HepG2 (cell line): ENCODE results near the gene HEPACAM. TPM values are rescaled to one million over a fixed set of nuclear protein-coding genes. Genes with fewer than 3 reads are reported as not detected.

Experiments
- AGO1 ChIP-seq: fragments of 200-400 bp; formaldehyde crosslinking; IDR thresholded peaks from 2 replicates; pipeline ENCODE4 v1.6.1; 2017; ENCODE audit warnings: mild to moderate bottlenecking, low read depth, low read length, moderate library complexity; ENCODE audit not compliant: poor library complexity, severe bottlenecking
- KLF12 ChIP-seq: sonication (generic); formaldehyde crosslinking; IDR thresholded peaks from 2 replicates; pipeline ENCODE4 v1.4.0; 2020; ENCODE audit warnings: missing genetic modification reagents, borderline replicate concordance
- KLF16 ChIP-seq, 2 experiments: sonication (generic) in 1 of 2; formaldehyde crosslinking in 1 of 2; IDR thresholded peaks; 2 replicates each; pipeline versions ENCODE4 v1.6.1 to v1.8.0; 2016 to 2023; ENCODE audit warnings: missing genetic modification reagents in 2 of 2, missing compliant biosample characterization in 1 of 2
- KLF9 ChIP-seq: IDR thresholded peaks from 2 replicates; pipeline ENCODE4 v1.6.1; 2016; ENCODE audit warnings: low read depth
- MIXL1 ChIP-seq: IDR thresholded peaks from 2 replicates; pipeline ENCODE4 v1.6.1; 2016
- NCOA1 ChIP-seq: sonication (generic); formaldehyde crosslinking; IDR thresholded peaks from 2 replicates; pipeline ENCODE4 v1.9.0; 2021; ENCODE audit warnings: missing genetic modification reagents
- NRL ChIP-seq: sonication (generic); formaldehyde crosslinking; IDR thresholded peaks from 2 replicates; pipeline ENCODE4 v1.5.0; 2020; ENCODE audit warnings: missing genetic modification reagents, mild to moderate bottlenecking, moderate library complexity, borderline replicate concordance
- PCBP1 ChIP-seq: fragments of 200-400 bp; formaldehyde crosslinking; IDR thresholded peaks from 2 replicates; pipeline ENCODE4 v1.6.1; 2017; ENCODE audit warnings: mild to moderate bottlenecking, low read depth, low read length, borderline replicate concordance
- SMAD3 ChIP-seq: sonication (generic); formaldehyde crosslinking; IDR thresholded peaks from 2 replicates; pipeline ENCODE4 v1.4.0; 2020; ENCODE audit warnings: missing genetic modification reagents
- SP5 ChIP-seq: IDR thresholded peaks from 2 replicates; pipeline ENCODE4 v1.6.1; 2016; ENCODE audit warnings: low read depth, borderline replicate concordance
- ZBTB42 ChIP-seq: sonication (generic); formaldehyde crosslinking; IDR thresholded peaks from 2 replicates; pipeline ENCODE4 v1.5.0; 2020; ENCODE audit warnings: mild to moderate bottlenecking, missing genetic modification reagents
- ZBTB7A ChIP-seq: sonication (generic); formaldehyde crosslinking; IDR thresholded peaks from 2 replicates; pipeline ENCODE4 v1.8.0; 2022; ENCODE audit warnings: mild to moderate bottlenecking, missing genetic modification reagents
- ZFP82 ChIP-seq: sonication (generic); formaldehyde crosslinking; IDR thresholded peaks from 2 replicates; pipeline ENCODE4 v1.5.1; 2020; ENCODE audit warnings: mild to moderate bottlenecking, missing genetic modification reagents, borderline replicate concordance
- ZNF10 ChIP-seq: sonication (generic); formaldehyde crosslinking; IDR thresholded peaks from 2 replicates; pipeline ENCODE4 v1.4.0; 2020; ENCODE audit warnings: mild to moderate bottlenecking, low read depth, missing genetic modification reagents, borderline replicate concordance
- ZNF124 ChIP-seq: sonication (generic); formaldehyde crosslinking; IDR thresholded peaks from 2 replicates; pipeline ENCODE4 v1.4.0; 2020; ENCODE audit warnings: missing genetic modification reagents
- ZNF143 ChIP-seq: sonication (generic); formaldehyde crosslinking; IDR thresholded peaks from 2 replicates; pipeline ENCODE4 v1.4.0; 2020; ENCODE audit warnings: missing genetic modification reagents
- ZNF326 ChIP-seq: sonication (generic); formaldehyde crosslinking; IDR thresholded peaks from 2 replicates; pipeline ENCODE4 v1.4.0; 2020; ENCODE audit warnings: missing genetic modification reagents, borderline replicate concordance
- ZNF737 ChIP-seq: sonication (generic); formaldehyde crosslinking; IDR thresholded peaks from 2 replicates; pipeline ENCODE4 v1.5.0; 2020; ENCODE audit warnings: missing genetic modification reagents, mild to moderate bottlenecking, borderline replicate concordance
- polyA plus RNA-seq, 8 experiments: library from polyadenylated mRNA; depleted of rRNA in 3 of 8; stranded (reverse) in 7 of 8; unstranded in 1 of 8; fragments of >200 nt; fragmentation: Illumina TruSeq in 4 of 8; extraction: Trizol in 4 of 8; gene quantifications; 2 replicates each; pipeline versions ENCODE4 v1.2.1 to v1.2.3, GENCODE V29; 2011 to 2016; ENCODE audit warnings: low read depth in 4 of 8, missing spikeins in 1 of 8, mixed read lengths in 1 of 8; ENCODE audit not compliant: insufficient read depth in 1 of 8
- total RNA-seq, 5 experiments: library from RNA; depleted of rRNA; stranded (reverse); fragments of >200 nt; fragmentation: Illumina TruSeq; extraction: Trizol; gene quantifications; 2 replicates each; pipeline ENCODE4 v1.2.3, GENCODE V29; 2016; ENCODE audit warnings: low read depth in 1 of 5
- TF ChIP-seq, protein P1 (sequence below): sonication (generic); formaldehyde crosslinking; IDR thresholded peaks from 2 replicates; pipeline ENCODE4 v1.4.0; 2020; ENCODE audit warnings: mild to moderate bottlenecking, missing genetic modification reagents
- TF ChIP-seq, protein P2 (sequence below): sonication (generic); formaldehyde crosslinking; IDR thresholded peaks from 2 replicates; pipeline ENCODE4 v1.5.1; 2020; ENCODE audit warnings: mild to moderate bottlenecking, missing genetic modification reagents
- TF ChIP-seq, protein P3 (sequence below): fragments of 450-650 bp; IDR thresholded peaks from 2 replicates; pipeline ENCODE4 v1.6.1; 2017
- TF ChIP-seq, protein P4 (sequence below): sonication (generic); formaldehyde crosslinking; conservative IDR thresholded peaks from 2 replicates; pipeline ENCODE4 v1.4.0; 2020; ENCODE audit warnings: missing genetic modification reagents

Gene HEPACAM
- total and polyA plus RNA-seq, 2 of the 13 experiments (the other 11 are each of a cell fraction or from before 2014, with no cell fraction given) = 66.9 to 121 TPM

DNA sequence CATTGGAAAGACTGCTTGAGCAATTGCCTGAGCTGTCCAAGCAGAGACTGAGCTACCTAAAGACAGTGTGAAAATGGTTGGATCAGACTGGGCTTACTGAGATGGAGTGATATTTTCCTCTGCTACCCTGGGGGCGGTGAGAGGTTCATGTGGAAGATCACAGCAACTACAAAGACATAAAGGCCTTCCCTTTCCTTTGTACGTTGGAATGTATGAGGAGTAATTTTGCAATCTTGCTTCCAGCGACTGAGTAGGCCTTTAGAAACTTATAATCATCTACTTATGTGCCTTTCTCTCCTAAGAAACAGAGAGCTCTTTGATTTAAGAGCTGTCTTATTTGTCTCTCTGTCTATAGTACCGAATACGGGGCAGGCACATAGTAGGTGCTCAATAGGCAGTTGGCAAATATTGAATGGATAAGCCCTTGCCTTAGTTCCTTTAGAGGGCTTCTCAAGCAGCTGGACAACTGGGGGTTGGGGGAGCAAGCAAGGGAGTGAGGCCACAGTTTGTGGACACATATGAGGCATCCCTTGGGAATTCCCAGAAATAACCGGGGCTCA is 2.4 kb upstream of the HEPACAM start (continued):
- TF ChIP-seq ZNF10 (CRISPR knock-in tag) = no peak
- no peak for TF ChIP-seq PCBP1
- TF ChIP-seq, protein P1, sequence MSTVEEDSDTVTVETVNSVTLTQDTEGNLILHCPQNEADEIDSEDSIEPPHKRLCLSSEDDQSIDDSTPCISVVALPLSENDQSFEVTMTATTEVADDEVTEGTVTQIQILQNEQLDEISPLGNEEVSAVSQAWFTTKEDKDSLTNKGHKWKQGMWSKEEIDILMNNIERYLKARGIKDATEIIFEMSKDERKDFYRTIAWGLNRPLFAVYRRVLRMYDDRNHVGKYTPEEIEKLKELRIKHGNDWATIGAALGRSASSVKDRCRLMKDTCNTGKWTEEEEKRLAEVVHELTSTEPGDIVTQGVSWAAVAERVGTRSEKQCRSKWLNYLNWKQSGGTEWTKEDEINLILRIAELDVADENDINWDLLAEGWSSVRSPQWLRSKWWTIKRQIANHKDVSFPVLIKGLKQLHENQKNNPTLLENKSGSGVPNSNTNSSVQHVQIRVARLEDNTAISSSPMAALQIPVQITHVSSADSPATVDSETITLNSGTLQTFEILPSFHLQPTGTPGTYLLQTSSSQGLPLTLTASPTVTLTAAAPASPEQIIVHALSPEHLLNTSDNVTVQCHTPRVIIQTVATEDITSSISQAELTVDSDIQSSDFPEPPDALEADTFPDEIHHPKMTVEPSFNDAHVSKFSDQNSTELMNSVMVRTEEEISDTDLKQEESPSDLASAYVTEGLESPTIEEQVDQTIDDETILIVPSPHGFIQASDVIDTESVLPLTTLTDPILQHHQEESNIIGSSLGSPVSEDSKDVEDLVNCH (CRISPR knock-in tag) = no peak
- no peak for TF ChIP-seq SP5 (CRISPR knock-in tag)
- no peak for TF ChIP-seq ZBTB42
- TF ChIP-seq, protein P2, sequence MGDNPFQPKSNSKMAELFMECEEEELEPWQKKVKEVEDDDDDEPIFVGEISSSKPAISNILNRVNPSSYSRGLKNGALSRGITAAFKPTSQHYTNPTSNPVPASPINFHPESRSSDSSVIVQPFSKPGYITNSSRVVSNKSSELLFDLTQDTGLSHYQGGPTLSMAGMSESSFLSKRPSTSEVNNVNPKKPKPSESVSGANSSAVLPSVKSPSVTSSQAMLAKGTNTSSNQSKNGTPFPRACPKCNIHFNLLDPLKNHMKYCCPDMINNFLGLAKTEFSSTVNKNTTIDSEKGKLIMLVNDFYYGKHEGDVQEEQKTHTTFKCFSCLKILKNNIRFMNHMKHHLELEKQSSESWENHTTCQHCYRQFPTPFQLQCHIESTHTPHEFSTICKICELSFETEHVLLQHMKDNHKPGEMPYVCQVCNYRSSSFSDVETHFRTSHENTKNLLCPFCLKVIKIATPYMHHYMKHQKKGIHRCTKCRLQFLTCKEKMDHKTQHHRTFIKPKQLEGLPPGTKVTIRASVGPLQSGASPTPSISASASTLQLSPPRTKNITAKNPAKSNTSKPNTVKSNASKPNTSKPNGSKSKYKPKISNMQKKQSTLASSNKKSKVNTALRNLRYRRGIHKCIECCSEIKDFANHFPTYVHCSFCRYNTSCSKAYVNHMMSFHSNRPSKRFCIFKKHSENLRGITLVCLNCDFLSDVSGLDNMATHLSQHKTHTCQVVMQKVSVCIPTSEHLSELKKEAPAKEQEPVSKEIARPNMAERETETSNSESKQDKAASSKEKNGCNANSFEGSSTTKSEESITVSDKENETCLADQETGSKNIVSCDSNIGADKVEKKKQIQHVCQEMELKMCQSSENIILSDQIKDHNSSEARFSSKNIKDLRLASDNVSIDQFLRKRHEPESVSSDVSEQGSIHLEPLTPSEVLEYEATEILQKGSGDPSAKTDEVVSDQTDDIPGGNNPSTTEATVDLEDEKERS (CRISPR knock-in tag) = no peak
- TF ChIP-seq ZNF326 (CRISPR knock-in tag) = no peak
- no peak for TF ChIP-seq NRL (CRISPR knock-in tag)
- TF ChIP-seq ZBTB7A = no peak
- no peak for TF ChIP-seq ZNF124 (CRISPR knock-in tag)
- no peak for TF ChIP-seq KLF12 (CRISPR knock-in tag)
- no peak for TF ChIP-seq SMAD3 (CRISPR knock-in tag)
- no peak for TF ChIP-seq ZNF143 (CRISPR knock-in tag)
- no peak for TF ChIP-seq AGO1
- no peak for TF ChIP-seq MIXL1
- TF ChIP-seq, protein P3, sequence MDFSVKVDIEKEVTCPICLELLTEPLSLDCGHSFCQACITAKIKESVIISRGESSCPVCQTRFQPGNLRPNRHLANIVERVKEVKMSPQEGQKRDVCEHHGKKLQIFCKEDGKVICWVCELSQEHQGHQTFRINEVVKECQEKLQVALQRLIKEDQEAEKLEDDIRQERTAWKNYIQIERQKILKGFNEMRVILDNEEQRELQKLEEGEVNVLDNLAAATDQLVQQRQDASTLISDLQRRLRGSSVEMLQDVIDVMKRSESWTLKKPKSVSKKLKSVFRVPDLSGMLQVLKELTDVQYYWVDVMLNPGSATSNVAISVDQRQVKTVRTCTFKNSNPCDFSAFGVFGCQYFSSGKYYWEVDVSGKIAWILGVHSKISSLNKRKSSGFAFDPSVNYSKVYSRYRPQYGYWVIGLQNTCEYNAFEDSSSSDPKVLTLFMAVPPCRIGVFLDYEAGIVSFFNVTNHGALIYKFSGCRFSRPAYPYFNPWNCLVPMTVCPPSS = no peak
- TF ChIP-seq, protein P4, sequence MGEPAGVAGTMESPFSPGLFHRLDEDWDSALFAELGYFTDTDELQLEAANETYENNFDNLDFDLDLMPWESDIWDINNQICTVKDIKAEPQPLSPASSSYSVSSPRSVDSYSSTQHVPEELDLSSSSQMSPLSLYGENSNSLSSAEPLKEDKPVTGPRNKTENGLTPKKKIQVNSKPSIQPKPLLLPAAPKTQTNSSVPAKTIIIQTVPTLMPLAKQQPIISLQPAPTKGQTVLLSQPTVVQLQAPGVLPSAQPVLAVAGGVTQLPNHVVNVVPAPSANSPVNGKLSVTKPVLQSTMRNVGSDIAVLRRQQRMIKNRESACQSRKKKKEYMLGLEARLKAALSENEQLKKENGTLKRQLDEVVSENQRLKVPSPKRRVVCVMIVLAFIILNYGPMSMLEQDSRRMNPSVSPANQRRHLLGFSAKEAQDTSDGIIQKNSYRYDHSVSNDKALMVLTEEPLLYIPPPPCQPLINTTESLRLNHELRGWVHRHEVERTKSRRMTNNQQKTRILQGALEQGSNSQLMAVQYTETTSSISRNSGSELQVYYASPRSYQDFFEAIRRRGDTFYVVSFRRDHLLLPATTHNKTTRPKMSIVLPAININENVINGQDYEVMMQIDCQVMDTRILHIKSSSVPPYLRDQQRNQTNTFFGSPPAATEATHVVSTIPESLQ = no peak
- TF ChIP-seq ZNF737 (CRISPR knock-in tag) = no peak
- TF ChIP-seq NCOA1 (CRISPR knock-in tag) = no peak
- no peak for TF ChIP-seq KLF9 (CRISPR knock-in tag)
- no peak for TF ChIP-seq ZFP82 (CRISPR knock-in tag)
- TF ChIP-seq KLF16 (CRISPR knock-in tag; IDR thresholded peaks at IDR 0.05) = 0 out of 4 replicates have a peak, but pooled peaks of 1 of the 2 experiments have one; percentile 18
